HEK293T (cell line): ENCODE measurements around the gene ODAD4.

Experiments
- ARNT ChIP-seq: fragments of 450-650 bp; IDR thresholded peaks from 2 replicates; pipeline ENCODE4 v1.6.1; 2017; ENCODE audit warnings: mild to moderate bottlenecking
- BHLHE40 ChIP-seq: fragments of 450-650 bp; IDR thresholded peaks from 2 replicates; pipeline ENCODE4 v1.6.1; 2016; ENCODE audit warnings: mild to moderate bottlenecking, moderate library complexity, borderline replicate concordance
- CTBP1 ChIP-seq: fragments of 450-650 bp; IDR thresholded peaks from 2 replicates; pipeline ENCODE4 v1.6.1; 2016; ENCODE audit warnings: borderline replicate concordance
- ELF4 ChIP-seq: fragments of 450-650 bp; IDR thresholded peaks from 2 replicates; pipeline ENCODE4 v1.6.1; 2017; ENCODE audit warnings: antibody characterized with exemption
- FOXA1 ChIP-seq: fragments of 450-650 bp; IDR thresholded peaks from 2 replicates; pipeline ENCODE4 v1.6.1; 2016; ENCODE audit warnings: mild to moderate bottlenecking
- FOXK2 ChIP-seq: fragments of 450-650 bp; IDR thresholded peaks from 2 replicates; pipeline ENCODE4 v1.6.1; 2016; ENCODE audit warnings: mild to moderate bottlenecking
- FOXM1 ChIP-seq: fragments of 450-650 bp; IDR thresholded peaks from 2 replicates; pipeline ENCODE4 v1.6.1; 2017; ENCODE audit warnings: mild to moderate bottlenecking, borderline replicate concordance
- HDGF ChIP-seq: fragments of 450-650 bp; IDR thresholded peaks from 2 replicates; pipeline ENCODE4 v1.6.1; 2017; ENCODE audit warnings: antibody characterized with exemption, borderline replicate concordance
- LEF1 ChIP-seq: fragments of 450-650 bp; IDR thresholded peaks from 2 replicates; pipeline ENCODE4 v1.6.1; 2017; ENCODE audit warnings: mild to moderate bottlenecking, borderline replicate concordance
- NFRKB ChIP-seq: fragments of 450-650 bp; IDR thresholded peaks from 2 replicates; pipeline ENCODE4 v1.6.1; 2016; ENCODE audit warnings: mild to moderate bottlenecking, moderate library complexity
- PKNOX1 ChIP-seq: fragments of 450-650 bp; IDR thresholded peaks from 2 replicates; pipeline ENCODE4 v1.6.1; 2016
- SP1 ChIP-seq: fragments of 450-650 bp; IDR thresholded peaks from 2 replicates; pipeline ENCODE4 v1.6.1; 2017
- SUZ12 ChIP-seq: fragments of 450-650 bp; IDR thresholded peaks from 2 replicates; pipeline ENCODE4 v1.6.1; 2016; ENCODE audit warnings: mild to moderate bottlenecking
- TARDBP ChIP-seq: fragments of 450-650 bp; IDR thresholded peaks from 2 replicates; pipeline ENCODE4 v1.6.1; 2016

GRCh38 chr17:41917192-41917591 lies 13.2 kb upstream of the ODAD4 start:
- TF ChIP-seq BHLHE40, result no peak
- TF ChIP-seq ELF4, result no peak
- no peak for TF ChIP-seq FOXM1
- TF ChIP-seq HDGF, result no peak
- no peak for TF ChIP-seq CTBP1
- no peak for TF ChIP-seq NFRKB
- TF ChIP-seq SP1, result no peak
- TF ChIP-seq TARDBP, result no peak
- no peak for TF ChIP-seq SUZ12
- no peak for TF ChIP-seq FOXA1
- TF ChIP-seq LEF1, result no peak
- TF ChIP-seq FOXK2, result no peak
- TF ChIP-seq ARNT, result no peak
- no peak for TF ChIP-seq PKNOX1
